Neural cell (in vitro differentiated cells): ENCODE data around the gene DOCK9. TPM values are rescaled to one million over a fixed set of nuclear protein-coding genes. Genes with fewer than 3 reads are reported as not detected.

Source experiments
- H2AFZ ChIP-seq: fragments of 200-600, 300-800 bp; sonication (generic), shearing (Covaris generic); 2 replicates; pipeline ENCODE4 v1.6.0; 2014; ENCODE audit warnings: low read depth, mild to moderate bottlenecking, antibody characterized with exemption, low read length, moderate library complexity
- H3F3A ChIP-seq: fragments of 200-600 bp; shearing (Covaris generic); 2 replicates; pipeline ENCODE4 v1.6.1; 2016; ENCODE audit warnings: mild to moderate bottlenecking, moderate library complexity, mixed read lengths, antibody characterized with exemption, low read length; ENCODE audit not compliant: insufficient read depth, poor library complexity, severe bottlenecking
- H3K27ac ChIP-seq: fragments of 200-600, 300-800 bp; sonication (generic), shearing (Covaris generic); 2 replicates; pipeline ENCODE4 v1.5.1; 2014; ENCODE audit warnings: mild to moderate bottlenecking, low read length, moderate library complexity
- H3K27me3 ChIP-seq: fragments of 300-800, 200-600 bp; sonication (generic), shearing (Covaris generic); 2 replicates; pipeline ENCODE4 v1.6.0; 2014; ENCODE audit warnings: mild to moderate bottlenecking, low read depth, low read length, moderate library complexity; ENCODE audit not compliant: insufficient read depth
- H3K36me3 ChIP-seq: fragments of 300-800, 200-600 bp; sonication (generic), shearing (Covaris generic); 2 replicates; pipeline ENCODE4 v1.5.1; 2014; ENCODE audit warnings: mild to moderate bottlenecking, antibody characterized with exemption, low read length, moderate library complexity; ENCODE audit not compliant: insufficient read depth
- H3K4me2 ChIP-seq: fragments of 300-800, 200-600 bp; sonication (generic), shearing (Covaris generic); 2 replicates; pipeline ENCODE4 v1.6.0; 2014; ENCODE audit warnings: mild to moderate bottlenecking, low read length
- H3K4me3 ChIP-seq: fragments of 300-800, 200-600 bp; sonication (generic), shearing (Covaris generic); 2 replicates; pipeline ENCODE4 v1.5.1; 2014; ENCODE audit warnings: mild to moderate bottlenecking, low read length, moderate library complexity
- H3K79me2 ChIP-seq: fragments of 200-600 bp; shearing (Covaris generic); replicated peaks from 2 replicates; pipeline ENCODE4 v1.6.0; 2014; ENCODE audit warnings: mild to moderate bottlenecking, low read length, moderate library complexity; ENCODE audit not compliant: insufficient read depth
- H3K9ac ChIP-seq: fragments of 300-800, 200-600 bp; sonication (generic), shearing (Covaris generic); 2 replicates; pipeline ENCODE4 v1.6.1; 2016; ENCODE audit warnings: mild to moderate bottlenecking, low read length, mixed read lengths
- H3K9me2 ChIP-seq: fragments of 200-600 bp; shearing (Covaris generic); 2 replicates; pipeline ENCODE4 v1.6.1; 2016; ENCODE audit warnings: mild to moderate bottlenecking, low read length, mixed read lengths; ENCODE audit not compliant: insufficient read depth
- H3K9me3 ChIP-seq: fragments of 200-600, 300-800 bp; sonication (generic), shearing (Covaris generic); 2 replicates; pipeline ENCODE4 v1.6.1; 2016; ENCODE audit warnings: mild to moderate bottlenecking, mixed run types, low read length, moderate library complexity, mixed read lengths
- H4K20me1 ChIP-seq: fragments of 200-600 bp; shearing (Covaris generic); 2 replicates; pipeline ENCODE4 v1.6.1; 2016; ENCODE audit warnings: mild to moderate bottlenecking, mixed run types; ENCODE audit not compliant: insufficient read depth
- EP300 ChIP-seq: fragments of 450-650 bp; conservative IDR thresholded peaks from 2 replicates; pipeline ENCODE4 v1.6.1; 2014; ENCODE audit warnings: antibody characterized with exemption, mild to moderate bottlenecking, moderate library complexity; ENCODE audit not compliant: poor library complexity, severe bottlenecking
- EZH2 ChIP-seq: fragments of 200-600, 300-800 bp; shearing (Covaris generic), sonication (generic); IDR thresholded peaks from 2 replicates; pipeline ENCODE4 v1.6.1; 2014; ENCODE audit warnings: antibody characterized with exemption, low read length, borderline replicate concordance, mild to moderate bottlenecking; ENCODE audit not compliant: insufficient read depth, poor library complexity, severe bottlenecking
- POLR2AphosphoS5 ChIP-seq: IDR thresholded peaks from 2 replicates; pipeline ENCODE4 v1.6.1; 2012
- RAD21 ChIP-seq: fragments of 450-650 bp; conservative IDR thresholded peaks from 2 replicates; pipeline ENCODE4 v1.6.1; 2014; ENCODE audit warnings: antibody characterized with exemption, mild to moderate bottlenecking, moderate library complexity
- SMC3 ChIP-seq: fragments of 450-650 bp; conservative IDR thresholded peaks from 2 replicates; pipeline ENCODE4 v1.6.1; 2014; ENCODE audit warnings: antibody characterized with exemption, mild to moderate bottlenecking, moderate library complexity; ENCODE audit not compliant: poor library complexity
- TAF1 ChIP-seq: IDR thresholded peaks from 2 replicates; pipeline ENCODE4 v1.6.1; 2012; ENCODE audit warnings: low read depth
- polyA plus RNA-seq: library from polyadenylated mRNA; depleted of rRNA; stranded (reverse); fragments of >200 nt; gene quantifications from 2 replicates; pipeline ENCODE4 v1.2.3, GENCODE V29; 2014
- TF ChIP-seq, protein P1 (sequence below): IDR thresholded peaks from 2 replicates; pipeline ENCODE4 v1.6.1; 2012; ENCODE audit warnings: borderline replicate concordance
- TF ChIP-seq, protein P2 (sequence below): fragments of 450-650 bp; IDR thresholded peaks from 2 replicates; pipeline ENCODE4 v1.5.1; 2014; ENCODE audit warnings: antibody characterized with exemption, mild to moderate bottlenecking, moderate library complexity; ENCODE audit not compliant: poor library complexity, severe bottlenecking

Gene DOCK9
- polyA plus RNA-seq, 1 donor from 2014 or later = 11.4 TPM

DNA sequence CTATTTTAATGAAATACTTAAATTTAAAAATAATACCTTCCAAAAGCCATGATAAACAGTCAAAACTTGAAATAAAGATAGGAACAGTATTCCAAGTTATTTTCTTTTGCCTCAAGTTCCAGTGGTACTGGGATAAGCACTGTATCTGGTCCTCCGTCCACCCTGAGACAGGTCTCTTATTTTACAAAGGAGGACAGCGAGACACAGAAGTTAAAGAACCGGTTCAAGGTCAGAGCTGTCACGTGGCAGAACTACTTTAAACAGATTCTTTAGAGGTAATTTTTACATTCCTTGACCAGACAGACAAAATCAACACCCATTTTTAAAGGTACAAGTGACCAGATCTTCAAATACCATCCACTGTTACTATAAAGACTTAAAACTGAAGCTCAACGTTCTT, 10.4 kb upstream of the DOCK9 start:
- Histone ChIP-seq H3K9me2 (no peaks in the 10 kb centered on the region), H3K79me2 (no peaks in the 10 kb centered on the region), H3K27ac (no peak overlapping the region), H2AFZ (no peak overlapping the region), H3K9ac (no peak overlapping the region), H3K4me2 (no peak overlapping the region), H4K20me1 (no peaks in the 10 kb centered on the region), H3K9me3 (no peaks in the 10 kb centered on the region), H3K27me3 (no peaks in the 10 kb centered on the region), H3K36me3 (no peaks in the 10 kb centered on the region), H3K4me3 (no peak overlapping the region), H3F3A (no peaks in the 10 kb centered on the region)
- no peak for TF ChIP-seq EP300
- TF ChIP-seq, protein P1, sequence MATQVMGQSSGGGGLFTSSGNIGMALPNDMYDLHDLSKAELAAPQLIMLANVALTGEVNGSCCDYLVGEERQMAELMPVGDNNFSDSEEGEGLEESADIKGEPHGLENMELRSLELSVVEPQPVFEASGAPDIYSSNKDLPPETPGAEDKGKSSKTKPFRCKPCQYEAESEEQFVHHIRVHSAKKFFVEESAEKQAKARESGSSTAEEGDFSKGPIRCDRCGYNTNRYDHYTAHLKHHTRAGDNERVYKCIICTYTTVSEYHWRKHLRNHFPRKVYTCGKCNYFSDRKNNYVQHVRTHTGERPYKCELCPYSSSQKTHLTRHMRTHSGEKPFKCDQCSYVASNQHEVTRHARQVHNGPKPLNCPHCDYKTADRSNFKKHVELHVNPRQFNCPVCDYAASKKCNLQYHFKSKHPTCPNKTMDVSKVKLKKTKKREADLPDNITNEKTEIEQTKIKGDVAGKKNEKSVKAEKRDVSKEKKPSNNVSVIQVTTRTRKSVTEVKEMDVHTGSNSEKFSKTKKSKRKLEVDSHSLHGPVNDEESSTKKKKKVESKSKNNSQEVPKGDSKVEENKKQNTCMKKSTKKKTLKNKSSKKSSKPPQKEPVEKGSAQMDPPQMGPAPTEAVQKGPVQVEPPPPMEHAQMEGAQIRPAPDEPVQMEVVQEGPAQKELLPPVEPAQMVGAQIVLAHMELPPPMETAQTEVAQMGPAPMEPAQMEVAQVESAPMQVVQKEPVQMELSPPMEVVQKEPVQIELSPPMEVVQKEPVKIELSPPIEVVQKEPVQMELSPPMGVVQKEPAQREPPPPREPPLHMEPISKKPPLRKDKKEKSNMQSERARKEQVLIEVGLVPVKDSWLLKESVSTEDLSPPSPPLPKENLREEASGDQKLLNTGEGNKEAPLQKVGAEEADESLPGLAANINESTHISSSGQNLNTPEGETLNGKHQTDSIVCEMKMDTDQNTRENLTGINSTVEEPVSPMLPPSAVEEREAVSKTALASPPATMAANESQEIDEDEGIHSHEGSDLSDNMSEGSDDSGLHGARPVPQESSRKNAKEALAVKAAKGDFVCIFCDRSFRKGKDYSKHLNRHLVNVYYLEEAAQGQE = no peak
- TF ChIP-seq, protein P2, sequence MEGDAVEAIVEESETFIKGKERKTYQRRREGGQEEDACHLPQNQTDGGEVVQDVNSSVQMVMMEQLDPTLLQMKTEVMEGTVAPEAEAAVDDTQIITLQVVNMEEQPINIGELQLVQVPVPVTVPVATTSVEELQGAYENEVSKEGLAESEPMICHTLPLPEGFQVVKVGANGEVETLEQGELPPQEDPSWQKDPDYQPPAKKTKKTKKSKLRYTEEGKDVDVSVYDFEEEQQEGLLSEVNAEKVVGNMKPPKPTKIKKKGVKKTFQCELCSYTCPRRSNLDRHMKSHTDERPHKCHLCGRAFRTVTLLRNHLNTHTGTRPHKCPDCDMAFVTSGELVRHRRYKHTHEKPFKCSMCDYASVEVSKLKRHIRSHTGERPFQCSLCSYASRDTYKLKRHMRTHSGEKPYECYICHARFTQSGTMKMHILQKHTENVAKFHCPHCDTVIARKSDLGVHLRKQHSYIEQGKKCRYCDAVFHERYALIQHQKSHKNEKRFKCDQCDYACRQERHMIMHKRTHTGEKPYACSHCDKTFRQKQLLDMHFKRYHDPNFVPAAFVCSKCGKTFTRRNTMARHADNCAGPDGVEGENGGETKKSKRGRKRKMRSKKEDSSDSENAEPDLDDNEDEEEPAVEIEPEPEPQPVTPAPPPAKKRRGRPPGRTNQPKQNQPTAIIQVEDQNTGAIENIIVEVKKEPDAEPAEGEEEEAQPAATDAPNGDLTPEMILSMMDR = no peak
- TF ChIP-seq SMC3 = no peak
- no peak for TF ChIP-seq RAD21
- TF ChIP-seq TAF1 = no peak

DNA sequence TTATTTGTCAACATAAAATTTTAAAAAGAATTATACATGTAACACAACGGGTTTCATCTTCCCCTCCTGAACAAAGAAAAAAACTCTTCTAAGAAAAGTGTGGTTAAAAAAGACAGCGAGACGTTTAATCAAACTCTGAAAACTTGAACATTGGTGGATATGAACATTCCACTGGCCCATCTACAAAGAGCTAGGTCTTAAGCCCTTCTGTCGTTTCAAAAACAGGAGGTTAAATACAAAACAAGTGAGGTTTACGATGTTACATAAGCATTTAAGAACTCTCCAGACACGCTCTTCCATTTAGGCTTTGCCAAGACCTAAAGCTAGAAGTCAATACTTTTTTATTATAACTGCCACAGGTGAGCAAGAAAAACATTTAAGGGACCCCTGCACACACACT, 9.4 kb upstream of the DOCK9 start:
- H3K79me2 ChIP-seq = no peaks in the 10 kb centered on the region

More for the DNA sequence above, 9.4 kb upstream of the DOCK9 start:
- Histone ChIP-seq H3K4me3 (no peak overlapping the region), H3K27ac (no peak overlapping the region), H3K27me3 (no peaks in the 10 kb centered on the region), H3K4me2 (no peak overlapping the region), H2AFZ (no peak overlapping the region), H4K20me1 (no peaks in the 10 kb centered on the region), H3K9me3 (no peaks in the 10 kb centered on the region), H3K9me2 (no peaks in the 10 kb centered on the region), H3F3A (no peaks in the 10 kb centered on the region), H3K36me3 (no peaks in the 10 kb centered on the region), H3K9ac (no peak overlapping the region)
- TF ChIP-seq EZH2 (no peak), POLR2AphosphoS5 (no peak), SMC3 (no peak), EP300 (no peak)
- TF ChIP-seq, protein P1 = no peak
- TF ChIP-seq, protein P2 = no peak
